Motor neuron (in vitro differentiated cells): ENCODE data around the gene CREBRF. TPM values are rescaled to one million over a fixed set of nuclear protein-coding genes. Genes with fewer than 3 reads are reported as not detected.
A peak's percentile ranks its signal among the peaks of the same experiment; 100 is the strongest.
"Not testable (repeated sequence)": the region's sequence is repeated elsewhere in the genome, so short reads cannot be mapped to it uniquely, and the experiment has no call there.

ENCODE experiments used
- ATAC-seq, 8 experiments: fragments of 200-7000 bp; cut with Tn5 transposase; replicated peaks in 6 of 8; 2 replicates each; pipeline ENCODE4 v1.8.0; 2021; ENCODE audit warnings: mild to moderate bottlenecking in 8 of 8, moderate library complexity in 8 of 8
- H3K27ac ChIP-seq, 2 donors: fragments of 250-450 bp; sonication (Bioruptor Pico); 2 replicates each; pipeline ENCODE4 v1.9.0; 2021; ENCODE audit warnings: antibody characterized with exemption in 2 of 2, mild to moderate bottlenecking in 2 of 2, moderate library complexity in 1 of 2
- H3K4me1 ChIP-seq, 2 donors: fragments of 250-450 bp; sonication (Bioruptor Pico); replicated peaks in 1 of 2; 2 replicates each; pipeline ENCODE4 v1.6.1; 2021; ENCODE audit warnings: antibody characterized with exemption in 2 of 2, mild to moderate bottlenecking in 2 of 2, moderate library complexity in 1 of 2
- H3K4me3 ChIP-seq, 5 donors: fragments of 250-450 bp; sonication (Bioruptor Pico); 2 replicates each; pipeline ENCODE4 v1.9.0; 2021; ENCODE audit warnings: antibody characterized with exemption in 5 of 5, mild to moderate bottlenecking in 5 of 5, moderate library complexity in 4 of 5
- WGBS, 10 experiments: fragments of 450-650 bp; shearing (Covaris generic); methylation state at CpG; one replicate each; pipeline ENCODE4 v1.0.0; 2022; 5-methylcytosine and 5-hydroxymethylcytosine counted together
- in situ Hi-C, 9 experiments: fragments of 400-800 bp; cut with MboI; loops; one replicate each; pipeline ENCODE4 v1.15.0; 2021; ENCODE audit warnings: low sequenced_read_pairs in 9 of 9, low pct_unique_long_range_greater_than_20kb in 2 of 9; ENCODE audit not compliant: unreplicated experiment in 9 of 9
- total RNA-seq, 8 experiments: library from RNA; unstranded; fragments of 300-600 nt; gene quantifications; 2 replicates each; pipeline versions ENCODE4 v1.2.3 to v1.2.4, GENCODE V29; 2022

CREBRF gene
- total RNA-seq, 8 experiments from 2014 or later = 7.9 to 20.8 (median 15.6) TPM

DNA sequence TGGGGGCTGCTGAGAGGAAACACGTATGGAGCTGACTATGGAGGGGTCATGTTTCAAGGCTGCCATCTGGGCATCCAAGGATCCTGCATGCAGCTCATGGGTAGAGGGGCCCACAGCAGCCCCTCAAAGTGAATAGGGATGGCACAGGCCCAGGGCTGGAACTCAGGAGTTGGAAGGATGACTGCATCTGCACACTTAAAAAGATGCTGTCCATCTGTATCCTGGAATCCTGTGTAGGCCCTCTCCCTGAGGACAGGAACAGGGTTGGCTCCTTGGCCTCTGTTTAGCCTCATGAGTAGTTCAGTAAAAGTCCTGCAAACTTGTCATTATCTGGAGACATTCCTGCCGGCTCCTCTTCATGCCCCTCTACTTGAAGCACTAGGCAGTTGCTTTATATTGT lies 92.2 kb downstream of the CREBRF start:
- 50 to 100% (median 95%) methylated on average over 1 to 2 of the region's 2 CpGs; no CpG with 5 or more reads in 2 of the 10 experiments for WGBS, 10 experiments
- Histone ChIP-seq H3K4me1 (peaks cover 0 to 4% of the 10 kb centered on the region in 2 donors), H3K27ac (no peak overlapping the region), H3K4me3 (no peak overlapping the region)
- no peak for ATAC-seq
- in situ Hi-C loops = loop anchor here in 2 of 9 experiments (25.0 kb wide), 2 partner anchors 161 to 436 kb away; partner anchors contain the start of gene ATP6V0E1 (in 2 of the 2)

DNA sequence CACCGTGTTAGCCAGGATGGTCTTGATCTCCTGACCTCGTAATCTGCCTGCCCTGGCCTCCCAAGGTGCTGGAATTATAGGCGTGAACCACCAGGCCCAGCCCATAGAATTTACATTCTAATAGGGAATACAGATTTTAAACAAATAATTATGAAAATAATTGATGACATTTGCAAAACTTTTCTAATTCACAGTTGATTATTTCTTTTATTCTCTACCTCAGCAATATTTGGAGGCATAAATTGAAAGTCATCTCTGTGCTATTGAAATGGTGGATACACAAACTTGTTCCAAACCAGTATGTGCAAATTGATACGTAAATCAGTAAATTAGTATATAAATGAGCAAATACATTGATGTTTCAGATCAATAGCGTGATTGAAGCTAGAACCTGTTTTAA lies 96.4 kb downstream of the CREBRF start:
- 68 to 100% (median 88%) methylated on average over 1 to 4 of the region's 5 CpGs for WGBS, 10 experiments
- in situ Hi-C loops = no loop called here

DNA sequence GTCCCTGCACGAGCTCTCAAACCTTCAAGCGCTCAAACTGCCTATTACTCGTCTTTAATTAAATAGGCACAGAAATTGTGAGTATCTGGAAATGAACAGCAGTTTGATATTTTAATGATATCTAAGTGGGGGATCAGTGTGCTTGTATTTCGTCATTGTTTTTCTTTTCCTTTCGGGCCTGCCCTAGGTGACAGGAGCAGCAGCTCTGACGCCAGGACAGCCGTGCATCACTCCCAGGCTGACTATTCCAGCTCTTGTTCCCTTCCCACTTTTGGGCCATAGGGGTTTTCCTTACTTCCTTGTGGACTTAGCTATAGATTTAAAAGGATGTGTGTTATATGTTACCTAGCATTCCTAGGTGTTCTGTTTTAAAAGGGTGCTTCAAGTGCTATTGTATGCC lies 97.7 kb downstream of the CREBRF start:
- no peak for ATAC-seq
- no peak overlapping the region for H3K4me3 ChIP-seq
- H3K27ac ChIP-seq = no peak overlapping the region
- 82 to 100% (median 90%) methylated on average over 3 to 7 of the region's 7 CpGs; no CpG with 5 or more reads in 1 of the 10 experiments for WGBS, 10 experiments
- H3K4me1 ChIP-seq = no peaks in the 10 kb centered on the region
- in situ Hi-C loops = no loop called here

More for the DNA sequence above, 96.4 kb downstream of the CREBRF start:
- H3K4me1 ChIP-seq = no peaks in the 10 kb centered on the region
- H3K27ac ChIP-seq = no peak overlapping the region
- H3K4me3 ChIP-seq = no peak overlapping the region
- no peak for ATAC-seq

DNA sequence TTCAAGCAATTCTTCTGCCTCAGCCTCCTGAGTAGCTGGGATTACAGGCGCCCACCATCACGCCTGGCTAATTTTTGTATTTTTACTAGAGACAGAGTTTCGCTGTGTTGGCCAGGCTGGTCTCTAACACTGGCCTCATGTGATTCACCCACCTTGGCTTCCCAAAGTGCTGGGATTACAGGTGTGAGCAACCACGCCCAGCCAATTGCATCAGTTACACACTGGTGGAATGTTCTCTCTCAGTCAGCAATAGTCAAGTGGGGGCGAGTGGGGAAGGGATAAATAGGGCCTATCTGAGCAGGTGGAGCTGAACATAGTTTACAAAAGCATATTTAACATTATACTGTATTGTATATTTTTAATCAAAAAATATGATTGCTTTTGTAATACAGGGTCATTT lies 98.5 kb downstream of the CREBRF start:
- ATAC-seq, H3K4me3 ChIP-seq, in situ Hi-C loops, H3K27ac ChIP-seq, H3K4me1 ChIP-seq: not testable (repeated sequence)
- 93 to 100% (median 100%) methylated on average over 1 to 5 of the region's 5 CpGs; no CpG with 5 or more reads in 2 of the 10 experiments for WGBS, 10 experiments

DNA sequence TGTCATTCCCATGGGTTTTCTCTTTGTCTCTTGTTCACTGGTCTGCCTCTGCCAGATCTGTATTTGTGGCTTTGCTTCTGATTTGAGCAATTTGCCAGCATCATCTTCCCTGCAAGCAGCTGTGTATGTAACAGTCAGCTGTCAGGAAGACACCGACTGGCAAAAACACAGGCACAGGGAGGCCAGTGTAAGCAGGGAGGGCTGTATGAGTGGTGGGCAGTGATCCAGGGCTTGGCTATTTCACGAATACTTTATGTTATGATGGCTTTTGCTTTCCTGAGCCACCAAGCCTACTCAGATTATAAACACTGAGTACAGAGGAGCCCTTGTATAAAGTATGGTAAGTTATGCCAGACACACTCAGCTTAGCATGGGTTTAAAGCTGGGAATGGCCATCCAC lies 99.8 kb downstream of the CREBRF start:
- no peak overlapping the region for H3K4me3 ChIP-seq
- ATAC-seq = no peak
- no peak overlapping the region for H3K27ac ChIP-seq

GRCh38 chr5:173158366-173158765 lies 102.2 kb downstream of the CREBRF start:
- 73 to 100% (median 88%) methylated on average over 1 to 8 of the region's 8 CpGs; no CpG with 5 or more reads in 4 of the 10 experiments for WGBS, 10 experiments

More for the DNA sequence above, 99.8 kb downstream of the CREBRF start:
- in situ Hi-C loops = no loop called here
- H3K4me1 ChIP-seq = no peaks in the 10 kb centered on the region
- WGBS, 10 experiments = 33 to 90% (median 64%) methylated on average over 1 to 2 of the region's 2 CpGs; no CpG with 5 or more reads in 6 of the 10 experiments

DNA sequence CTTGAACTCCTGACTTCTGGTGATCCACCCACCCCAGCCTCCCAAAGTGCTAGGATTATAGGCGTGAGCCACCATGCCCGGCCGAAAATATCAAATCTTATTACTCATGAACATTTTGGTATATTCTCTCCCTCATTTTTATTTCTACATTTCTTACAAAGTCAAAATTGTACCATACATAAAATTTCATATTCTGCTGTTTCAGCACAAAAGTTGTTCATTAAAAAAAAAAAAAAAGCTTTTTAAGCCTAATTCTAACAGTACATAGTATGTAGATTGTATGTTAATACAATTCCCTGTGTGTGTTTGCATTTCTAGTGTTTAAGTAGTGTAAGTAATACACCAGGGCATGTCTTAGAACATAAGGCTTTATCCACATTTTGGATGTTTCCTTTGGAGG lies 103.1 kb downstream of the CREBRF start:
- 72 to 100% (median 92%) methylated on average over 1 to 3 of the region's 3 CpGs; no CpG with 5 or more reads in 6 of the 10 experiments for WGBS, 10 experiments
- no peak for ATAC-seq

More at GRCh38 chr5:173158366-173158765, 102.2 kb downstream of the CREBRF start:
- H3K27ac ChIP-seq = no peak overlapping the region
- in situ Hi-C loops = no loop called here
- H3K4me3 ChIP-seq = no peak overlapping the region
- ATAC-seq = no peak
- no peaks in the 10 kb centered on the region for H3K4me1 ChIP-seq

GRCh38 chr5:173161148-173161547 lies 105.0 kb downstream of the CREBRF start:
- in situ Hi-C loops = no loop called here
- 60 to 100% (median 88%) methylated on average over 1 to 5 of the region's 5 CpGs; no CpG with 5 or more reads in 2 of the 10 experiments for WGBS, 10 experiments
- Histone ChIP-seq H3K27ac (no peak overlapping the region), H3K4me1 (no peaks in the 10 kb centered on the region), H3K4me3 (no peak overlapping the region)
- ATAC-seq = no peak

More for the DNA sequence above, 103.1 kb downstream of the CREBRF start:
- Histone ChIP-seq H3K4me1 (no peaks in the 10 kb centered on the region), H3K4me3 (no peak overlapping the region), H3K27ac (no peak overlapping the region)
- in situ Hi-C loops = no loop called here

GRCh38 chr5:173163219-173163618 lies 107.1 kb downstream of the CREBRF start:
- in situ Hi-C loops = no loop called here

GRCh38 chr5:173165177-173166016 lies 109.2 kb downstream of the CREBRF start:
- 33 to 100% (median 75%) methylated on average over 1 of the region's 2 CpGs; no CpG with 5 or more reads in 7 of the 10 experiments for WGBS, 10 experiments
- in situ Hi-C loops = no loop called here
- Histone ChIP-seq H3K4me3 (no peak overlapping the region), H3K4me1 (no peaks in the 10 kb centered on the region), H3K27ac (no peak overlapping the region)
- peak in 3 of 8 experiments; percentile 14 to 52 (median 18) for ATAC-seq

More at GRCh38 chr5:173163219-173163618, 107.1 kb downstream of the CREBRF start:
- WGBS, 10 experiments = 83 to 100% (median 95%) methylated on average over 1 to 3 of the region's 7 CpGs; no CpG with 5 or more reads in 6 of the 10 experiments
- no peaks in the 10 kb centered on the region for H3K4me1 ChIP-seq
- ATAC-seq = no peak
- no peak overlapping the region for H3K4me3 ChIP-seq
- no peak overlapping the region for H3K27ac ChIP-seq

- Histone ChIP-seq H3K27ac (no peak overlapping the region), H3K4me1 (no peaks in the 10 kb centered on the region), H3K4me3 (no peak overlapping the region)
- ATAC-seq = no peak
- 73 to 86% (median 80%) methylated on average over 3 to 8 of the region's 8 CpGs; no CpG with 5 or more reads in 2 of the 10 experiments for WGBS, 10 experiments
- in situ Hi-C loops = no loop called here
Measured at GRCh38 chr5:173172166-173172565, 116.0 kb downstream of the CREBRF start.

- in situ Hi-C loops = no loop called here
- ATAC-seq = no peak
- Histone ChIP-seq H3K4me3 (no peak overlapping the region), H3K4me1 (no peaks in the 10 kb centered on the region), H3K27ac (no peak overlapping the region)
- 27 to 67% (median 51%) methylated on average over 2 to 4 of the region's 4 CpGs; no CpG with 5 or more reads in 1 of the 10 experiments for WGBS, 10 experiments
Measured at GRCh38 chr5:173175523-173175922, 119.4 kb downstream of the CREBRF start.

DNA sequence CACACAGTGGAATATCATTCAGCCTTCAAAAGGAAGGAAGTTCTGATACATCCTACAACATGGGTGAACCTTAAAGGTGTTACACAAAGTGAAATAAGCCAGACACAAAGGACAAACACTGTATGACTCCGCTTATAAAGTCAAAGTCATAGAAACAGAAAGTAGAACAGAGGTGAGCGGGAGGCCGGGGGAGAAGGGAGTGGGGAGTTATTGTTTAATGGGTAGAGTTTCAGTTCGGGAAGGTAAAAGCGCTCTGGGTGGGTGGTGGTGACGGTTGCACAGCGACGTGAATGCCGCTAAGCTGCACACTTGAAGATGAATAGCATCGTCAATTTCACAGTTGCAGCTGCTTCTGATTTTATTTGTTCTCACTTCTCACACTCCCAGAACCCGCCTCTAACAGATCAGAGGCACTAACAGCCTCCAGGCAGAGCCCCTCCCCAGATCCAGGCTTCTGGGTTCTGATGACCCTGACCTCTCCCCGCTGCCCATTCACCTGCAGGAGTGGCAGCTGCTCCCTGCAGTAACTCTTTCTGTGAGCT lies 122.3 kb downstream of the CREBRF start:
- Histone ChIP-seq H3K4me1 (no peaks in the 10 kb centered on the region), H3K27ac (no peak overlapping the region), H3K4me3 (no peak overlapping the region)
- 0 to 100% (median 59%) methylated on average over 1 to 11 of the region's 12 CpGs; no CpG with 5 or more reads in 1 of the 10 experiments for WGBS, 10 experiments
- in situ Hi-C loops = no loop called here
- ATAC-seq = no peak
